ENCODE data around the gene TMED5.
"Not testable (repeated sequence)": the region's sequence is repeated elsewhere in the genome, so short reads cannot be mapped to it uniquely, and the experiment has no call there.

The TMED5 gene

GRCh38 chr1:93179886-93180722, at the start of gene TMED5:
Gene TMED5, minus strand, starts transcription at chr1:93180413. Its CDS starts 171 bp downstream, at chr1:93180242.
- DNase-seq = peak; percentile 100

GRCh38 chr1:93223023-93223675, 42.9 kb upstream of the TMED5 start:
- DNase-seq = no peak

- DNase-seq = no peak
Measured at GRCh38 chr1:93221913-93222312, 41.7 kb upstream of the TMED5 start.

GRCh38 chr1:93220716-93221115, 40.5 kb upstream of the TMED5 start:
- not testable (repeated sequence) for DNase-seq

- DNase-seq = no peak
Measured at GRCh38 chr1:93219443-93219842, 39.2 kb upstream of the TMED5 start.

- no peak for DNase-seq
Measured at GRCh38 chr1:93215322-93215721, 35.1 kb upstream of the TMED5 start.

- DNase-seq = no peak
Measured at GRCh38 chr1:93207211-93207610, 27.0 kb upstream of the TMED5 start.

GRCh38 chr1:93206567-93206954, 26.3 kb upstream of the TMED5 start:
- no peak for DNase-seq

- no peak for DNase-seq
Measured at GRCh38 chr1:93205892-93206566, 25.8 kb upstream of the TMED5 start.

- DNase-seq = no peak
Measured at GRCh38 chr1:93200714-93201113, 20.5 kb upstream of the TMED5 start.

GRCh38 chr1:93200086-93200620, 19.9 kb upstream of the TMED5 start:
- no peak for DNase-seq

- DNase-seq = no peak
Measured at GRCh38 chr1:93199150-93199549, 18.9 kb upstream of the TMED5 start.

GRCh38 chr1:93196591-93196990, 16.4 kb upstream of the TMED5 start:
- no peak for DNase-seq

- no peak for DNase-seq
Measured at GRCh38 chr1:93194231-93194990, 14.2 kb upstream of the TMED5 start.

GRCh38 chr1:93190432-93190831, 10.2 kb upstream of the TMED5 start:
- DNase-seq = no peak

GRCh38 chr1:93186667-93187066, 6.5 kb upstream of the TMED5 start:
- DNase-seq = no peak

- DNase-seq = no peak
Measured at GRCh38 chr1:93180723-93181613, 755 bp upstream of the TMED5 start, which contains the start of gene CCDC18. Gene CCDC18, plus strand, starts transcription at chr1:93180724. Its CDS starts 2,638 bp downstream, at chr1:93183362.

GRCh38 chr1:93178418-93178817, 1.8 kb downstream of the TMED5 start:
- no peak for DNase-seq

- no peak for DNase-seq
Measured at GRCh38 chr1:93177991-93178390, 2.2 kb downstream of the TMED5 start.

- not testable (repeated sequence) for DNase-seq
Measured at GRCh38 chr1:93174638-93175037, 5.6 kb downstream of the TMED5 start.

GRCh38 chr1:93172778-93173177, 7.4 kb downstream of the TMED5 start:
- no peak for DNase-seq
